A673 (cell line): ENCODE data around the gene NRG3. TPM values are rescaled to one million over a fixed set of nuclear protein-coding genes. Genes with fewer than 3 reads are reported as not detected.

ENCODE experiments used
- BruUV-seq: library from RNA; stranded (reverse); fragments of 400-500 nt; replicated peaks from 2 replicates; lab custom pipeline; 2021; lab: Mats Ljungman, UMichigan
- CTCF ChIA-PET: fragments of 300-600 bp; sonication (Branson Sonifier 250); formaldehyde crosslinking; loops from one replicate; lab custom pipeline; 2022; ENCODE audit warnings: antibody characterized with exemption; lab: Charles Lee
- POLR2A ChIA-PET: fragments of 300-600 bp; sonication (Branson Sonifier 250); formaldehyde crosslinking; loops from one replicate; lab custom pipeline; 2022; ENCODE audit warnings: antibody characterized with exemption; ENCODE audit not compliant: low non-redundant PET; lab: Charles Lee
- DNase-seq: peaks from one replicate; pipeline ENCODE4 v3.0.0-alpha.2; 2015; ENCODE audit warnings: low spot score
- H3K27ac ChIP-seq: fragments of 200-600 bp; sonication (generic); 2 replicates; pipeline ENCODE4 v1.5.1; 2016; ENCODE audit warnings: mixed run types, low read depth, mild to moderate bottlenecking, mixed read lengths, antibody characterized with exemption, low read length; ENCODE audit not compliant: poor library complexity, severe bottlenecking
- H3K27me3 ChIP-seq: fragments of 200-600 bp; sonication (generic); replicated peaks from 2 replicates; pipeline ENCODE4 v1.6.1; 2017; ENCODE audit warnings: mixed run types, low read depth, mild to moderate bottlenecking, mixed read lengths, antibody characterized with exemption, low read length; ENCODE audit not compliant: insufficient read depth, poor library complexity
- H3K36me3 ChIP-seq: fragments of 200-600 bp; sonication (generic); 2 replicates; pipeline ENCODE4 v1.6.1; 2016; ENCODE audit warnings: mixed run types, mild to moderate bottlenecking, mixed read lengths, antibody characterized with exemption, low read length; ENCODE audit not compliant: insufficient read depth, poor library complexity, severe bottlenecking
- H3K4me1 ChIP-seq: fragments of 200-600 bp; sonication (generic); 2 replicates; pipeline ENCODE4 v1.6.1; 2017; ENCODE audit warnings: mixed run types, mild to moderate bottlenecking, mixed read lengths, antibody characterized with exemption, low read length; ENCODE audit not compliant: insufficient read depth, poor library complexity, severe bottlenecking
- H3K4me3 ChIP-seq: fragments of 200-600 bp; sonication (generic); 2 replicates; pipeline ENCODE4 v1.5.1; 2016; ENCODE audit warnings: low read depth, mixed run types, mild to moderate bottlenecking, mixed read lengths, low read length; ENCODE audit not compliant: poor library complexity, severe bottlenecking
- H3K9me3 ChIP-seq: fragments of 200-600 bp; sonication (generic); 2 replicates; pipeline ENCODE4 v1.6.1; 2016; ENCODE audit warnings: mixed run types, low read depth, mild to moderate bottlenecking, mixed read lengths, antibody characterized with exemption, low read length; ENCODE audit not compliant: poor library complexity, severe bottlenecking
- CTCF ChIP-seq: fragments of 300-800, 200-600 bp; sonication (generic); conservative IDR thresholded peaks from 2 replicates; pipeline ENCODE4 v1.5.1; 2017; ENCODE audit warnings: low read depth, mild to moderate bottlenecking, antibody characterized with exemption, low read length, moderate library complexity, mixed read lengths
- EZH2 ChIP-seq: fragments of 200-600 bp; sonication (generic); IDR thresholded peaks from 2 replicates; pipeline ENCODE4 v1.6.1; 2017; ENCODE audit warnings: borderline replicate concordance, low read depth, mild to moderate bottlenecking, mixed read lengths, antibody characterized with exemption, low read length; ENCODE audit not compliant: poor library complexity, severe bottlenecking
- intact Hi-C: fragments of 100-400 bp; cut with micrococcal nuclease; formaldehyde crosslinking; loops from one replicate; pipeline ENCODE4 v1.10.0; 2022; ENCODE audit not compliant: unreplicated experiment
- total RNA-seq: library from RNA; stranded (reverse); gene quantifications from 2 replicates; pipeline ENCODE4 v1.2.3, GENCODE V29; 2021

Gene NRG3
- total RNA-seq, 1 experiment from 2014 or later = not detected

- intact Hi-C loops = no loop called here
- no TSS peak for BruUV-seq
- Histone ChIP-seq H3K36me3 (no peaks in the 10 kb centered on the region), H3K9me3 (peaks cover 20% of the 10 kb centered on the region), H3K27ac (no peak overlapping the region), H3K4me3 (no peak overlapping the region), H3K4me1 (no peaks in the 10 kb centered on the region), H3K27me3 (no peaks in the 10 kb centered on the region)
- no peak for DNase-seq
- no peak for TF ChIP-seq EZH2
- TF ChIP-seq CTCF = no peak
- ChIA-PET POLR2A (no interaction called here), CTCF (no interaction called here)
Observed at GRCh38 chr10:82496114-82496513, 621.1 kb downstream of the NRG3 start.

DNA sequence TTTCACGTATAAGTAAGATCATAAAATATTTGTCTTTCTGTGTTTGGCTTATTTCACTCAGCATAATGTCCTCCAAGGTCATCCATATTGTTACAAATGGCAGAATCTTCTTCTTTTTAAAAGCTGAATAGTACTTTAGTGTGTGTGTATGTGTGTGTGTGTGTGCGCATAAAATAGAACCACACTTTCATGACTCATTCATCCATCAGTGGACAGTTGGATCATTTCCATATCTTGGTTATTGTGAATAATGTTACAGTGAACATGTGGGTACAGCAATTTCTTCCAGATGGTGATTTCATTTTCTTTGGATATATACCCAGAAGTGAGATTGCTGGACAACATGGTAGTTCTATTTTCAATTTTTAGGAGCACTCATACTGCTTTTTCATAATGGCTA, 622.4 kb downstream of the NRG3 start:
- no peaks in the 10 kb centered on the region for H3K27me3 ChIP-seq
- CTCF ChIA-PET = no interaction called here
- TF ChIP-seq CTCF = no peak
- no peaks in the 10 kb centered on the region for H3K4me1 ChIP-seq
- no peaks in the 10 kb centered on the region for H3K36me3 ChIP-seq
- no peak overlapping the region for H3K27ac ChIP-seq
- BruUV-seq = no TSS peak
- no peak overlapping the region for H3K4me3 ChIP-seq
- H3K9me3 ChIP-seq = peaks cover 25% of the 10 kb centered on the region
- intact Hi-C loops = no loop called here
- no peak for DNase-seq
- POLR2A ChIA-PET = no interaction called here

- no peak overlapping the region for H3K4me3 ChIP-seq
- intact Hi-C loops = no loop called here
- peaks cover 25% of the 10 kb centered on the region for H3K9me3 ChIP-seq
- H3K36me3 ChIP-seq = no peaks in the 10 kb centered on the region
- DNase-seq = no peak
- H3K27ac ChIP-seq = no peak overlapping the region
- no peaks in the 10 kb centered on the region for H3K27me3 ChIP-seq
- POLR2A ChIA-PET = no interaction called here
- TF ChIP-seq EZH2 (no peak), CTCF (no peak)
- no TSS peak for BruUV-seq
- no peaks in the 10 kb centered on the region for H3K4me1 ChIP-seq
- CTCF ChIA-PET = no interaction called here
Observed at GRCh38 chr10:82498976-82499375, 624.0 kb downstream of the NRG3 start.
